Right lobe of liver (tissue), 4 donors: Measurements from ENCODE around the gene LCNL1.

ENCODE experiments used
- POLR2A ChIP-seq: fragments of 450-650 bp; IDR thresholded peaks from one replicate; pipeline ENCODE4 v1.6.1; 2017; ENCODE audit warnings: antibody characterized with exemption, mild to moderate bottlenecking
- TF ChIP-seq, protein P1 (sequence below), 4 donors: fragments of 200-600 bp in 3 of 4; fragments of 450-650 bp in 1 of 4; IDR thresholded peaks; one replicate each; pipeline versions ENCODE4 v1.5.1 to v1.8.0; 2016 to 2022; ENCODE audit warnings: antibody characterized with exemption in 4 of 4, mild to moderate bottlenecking in 2 of 4
- donor health status: DM: no; HTN: no; CAD: no.
- donor health status: DM: no; HTN: no; CAD: no.
- donor health status: DM: no; HTN: yes; CAD: no.

DNA sequence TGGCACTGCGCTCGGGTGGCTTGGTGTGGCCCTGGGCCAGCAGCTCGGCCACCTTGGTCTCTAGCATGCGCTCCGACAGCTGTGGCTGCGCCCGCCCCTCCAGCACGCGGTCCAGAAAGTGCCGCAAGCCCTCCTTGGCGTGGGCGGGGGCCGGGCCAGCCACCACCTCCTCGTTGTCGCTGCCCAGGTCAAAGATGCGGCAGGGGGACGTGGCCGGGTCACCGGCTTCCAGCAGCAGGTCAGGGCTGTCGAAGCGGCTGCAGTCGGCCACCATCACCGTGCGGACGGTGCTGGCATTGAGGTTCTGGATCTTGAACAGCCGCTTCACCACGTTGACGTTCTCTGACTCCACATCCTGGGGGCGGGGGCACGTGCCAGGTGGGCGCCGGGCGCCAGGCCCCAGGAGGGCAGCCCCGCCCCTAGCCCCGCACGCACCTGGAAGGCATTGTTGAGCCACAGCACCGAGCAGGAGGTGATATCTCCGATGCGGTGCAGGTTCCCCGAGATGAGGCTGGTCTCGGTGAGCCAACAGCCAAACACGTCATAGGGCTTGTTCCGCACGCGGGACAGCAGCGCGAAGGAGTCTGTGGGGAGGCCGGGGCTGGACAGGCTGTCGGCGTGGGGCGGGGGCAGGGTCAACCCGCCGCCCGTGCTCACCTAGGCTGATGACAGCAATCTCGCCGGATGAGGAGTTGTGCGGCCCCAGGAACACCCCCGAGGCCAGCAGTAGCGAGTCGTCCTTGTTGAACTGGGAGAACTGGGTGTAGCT lies 40.5 kb upstream of the LCNL1 start:
- TF ChIP-seq, protein P1, sequence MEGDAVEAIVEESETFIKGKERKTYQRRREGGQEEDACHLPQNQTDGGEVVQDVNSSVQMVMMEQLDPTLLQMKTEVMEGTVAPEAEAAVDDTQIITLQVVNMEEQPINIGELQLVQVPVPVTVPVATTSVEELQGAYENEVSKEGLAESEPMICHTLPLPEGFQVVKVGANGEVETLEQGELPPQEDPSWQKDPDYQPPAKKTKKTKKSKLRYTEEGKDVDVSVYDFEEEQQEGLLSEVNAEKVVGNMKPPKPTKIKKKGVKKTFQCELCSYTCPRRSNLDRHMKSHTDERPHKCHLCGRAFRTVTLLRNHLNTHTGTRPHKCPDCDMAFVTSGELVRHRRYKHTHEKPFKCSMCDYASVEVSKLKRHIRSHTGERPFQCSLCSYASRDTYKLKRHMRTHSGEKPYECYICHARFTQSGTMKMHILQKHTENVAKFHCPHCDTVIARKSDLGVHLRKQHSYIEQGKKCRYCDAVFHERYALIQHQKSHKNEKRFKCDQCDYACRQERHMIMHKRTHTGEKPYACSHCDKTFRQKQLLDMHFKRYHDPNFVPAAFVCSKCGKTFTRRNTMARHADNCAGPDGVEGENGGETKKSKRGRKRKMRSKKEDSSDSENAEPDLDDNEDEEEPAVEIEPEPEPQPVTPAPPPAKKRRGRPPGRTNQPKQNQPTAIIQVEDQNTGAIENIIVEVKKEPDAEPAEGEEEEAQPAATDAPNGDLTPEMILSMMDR (IDR thresholded peaks at IDR 0.05), result no peak
- TF ChIP-seq POLR2A, result no peak
